ENCODE measurements around the gene MLANA.

MLANA gene

DNA sequence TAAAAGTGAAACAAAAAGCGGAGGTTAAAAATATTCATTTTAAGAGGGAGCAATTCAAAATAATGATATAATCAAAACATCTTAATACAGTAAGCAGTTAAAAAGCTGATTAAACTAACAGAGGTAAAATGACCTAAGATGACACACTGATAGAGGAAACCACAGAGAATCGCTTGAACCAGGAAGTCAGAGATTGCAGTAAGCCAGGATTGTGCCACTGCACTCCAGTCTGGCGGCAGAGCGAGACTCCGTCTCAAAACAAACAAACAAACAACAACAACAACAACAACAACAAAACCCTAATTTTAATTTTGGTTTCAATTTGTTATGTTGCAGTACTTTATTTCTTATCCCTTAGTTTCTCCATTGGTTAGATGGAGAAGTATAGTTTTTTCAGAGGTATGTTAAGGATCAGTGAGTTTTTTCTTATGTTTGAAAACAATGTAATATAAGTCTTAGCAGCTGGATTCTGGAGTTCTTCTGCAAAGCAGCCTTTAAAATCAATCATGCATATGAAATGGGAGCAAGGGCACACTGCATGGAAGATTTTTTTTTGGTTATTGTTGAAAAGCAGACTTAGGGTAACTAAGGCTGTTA is 58.5 kb downstream of the MLANA start:
- DNase-seq: no peak
- intact Hi-C loops (cut with DNase I): no loop called here

GRCh38 chr9:5950261-5950660 is 59.6 kb downstream of the MLANA start:
- no peak for DNase-seq
- intact Hi-C loops (cut with DNase I): no loop called here

DNA sequence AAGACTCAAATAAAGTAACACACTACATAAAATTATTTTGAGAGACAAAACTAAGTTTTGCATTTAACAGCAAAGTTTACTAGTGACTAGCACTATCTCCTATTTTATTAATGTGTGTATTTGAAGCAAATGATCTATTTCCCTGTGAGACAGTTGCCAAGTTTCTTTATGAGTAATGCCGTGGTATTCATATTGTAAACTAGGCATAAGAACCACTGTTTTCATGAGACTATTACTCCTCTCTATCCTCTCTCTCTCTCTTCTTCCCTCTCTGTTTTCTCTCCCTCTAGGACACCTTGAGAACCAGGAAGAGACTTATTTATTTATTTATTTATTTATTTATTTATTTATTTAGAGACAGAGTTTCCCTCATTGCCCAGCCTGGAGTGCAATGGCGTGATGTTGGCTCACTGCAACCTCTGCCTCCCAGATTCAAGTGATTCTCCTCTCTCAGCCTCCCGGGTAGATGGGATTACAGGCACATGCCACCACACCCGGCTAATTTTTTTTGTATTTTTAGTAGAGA is 61.1 kb downstream of the MLANA start:
- intact Hi-C loops (cut with DNase I): no loop called here
- DNase-seq: no peak

GRCh38 chr9:5953743-5954707 is 63.3 kb downstream of the MLANA start:
- DNase-seq: peak in 2 of 42 donors; percentile 5 to 8
- intact Hi-C loops (cut with DNase I): no loop called here

DNA sequence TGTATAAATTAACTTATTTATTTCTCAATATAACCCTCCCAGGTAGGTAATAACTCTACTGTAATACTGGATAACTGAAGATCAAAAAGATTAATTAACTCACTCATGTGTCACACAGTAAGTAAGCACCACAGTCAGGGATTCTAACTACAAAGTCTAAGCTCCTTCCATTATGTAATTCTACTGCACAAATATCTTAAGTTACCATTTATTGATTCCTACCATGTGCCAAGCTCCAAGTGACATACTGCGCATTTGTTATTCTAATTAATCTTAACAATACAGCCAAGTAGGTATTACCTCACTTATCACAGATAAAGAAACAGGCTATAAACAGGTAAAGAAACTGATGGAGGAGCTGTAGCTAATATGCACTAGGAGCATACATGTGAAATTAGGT is 66.5 kb downstream of the MLANA start:
- no peak for DNase-seq
- intact Hi-C loops (cut with DNase I): no loop called here

DNA sequence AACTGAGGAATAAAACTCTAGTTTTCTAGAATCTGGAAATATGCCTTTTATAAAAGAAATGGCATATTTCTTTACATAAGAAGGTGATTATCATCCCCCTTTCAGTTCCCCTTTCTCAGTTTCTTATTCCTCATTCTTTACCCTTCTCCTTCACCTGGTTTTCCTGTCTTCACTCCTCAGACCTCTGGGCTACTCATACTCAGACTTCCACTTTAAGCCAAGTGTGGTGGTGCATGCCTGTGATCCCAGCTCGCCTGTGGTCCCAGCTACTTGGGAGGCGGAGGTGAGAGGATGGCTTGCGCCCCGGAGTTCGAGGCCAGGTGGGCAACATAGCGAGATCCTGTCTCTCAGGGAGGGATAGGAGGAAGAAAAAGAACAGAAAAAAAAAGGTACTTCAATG is 67.6 kb downstream of the MLANA start:
- intact Hi-C loops (cut with DNase I): no loop called here
- no peak for DNase-seq

Data from head of caudate nucleus (tissue), 42 donors.